ENCODE measurements around the gene NFE2L3.

DNA sequence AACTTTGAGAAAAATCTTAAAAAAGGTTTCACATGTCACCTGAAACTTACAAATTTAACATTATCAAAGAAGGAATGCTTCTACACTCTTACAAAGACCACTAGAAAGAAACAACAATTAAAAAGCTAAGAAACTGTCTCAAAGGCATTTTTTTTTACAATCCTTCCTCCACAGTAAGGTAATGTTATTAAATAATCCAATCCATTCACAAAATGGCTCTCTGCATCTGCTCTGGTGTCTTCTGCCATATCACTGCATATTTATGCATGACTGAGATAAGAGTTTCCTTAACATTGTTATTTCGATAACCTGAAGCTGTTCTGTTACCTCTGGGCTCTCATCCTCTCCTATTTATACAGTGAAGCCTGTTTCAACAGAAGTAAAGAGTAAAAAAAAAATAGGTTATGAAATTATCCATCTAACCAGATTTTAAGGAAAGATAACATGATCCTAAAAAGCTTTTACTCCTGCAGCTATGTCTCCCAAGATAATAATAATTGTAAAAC lies 40.0 kb downstream of the NFE2L3 start:
- TF ChIP-seq, protein P1, sequence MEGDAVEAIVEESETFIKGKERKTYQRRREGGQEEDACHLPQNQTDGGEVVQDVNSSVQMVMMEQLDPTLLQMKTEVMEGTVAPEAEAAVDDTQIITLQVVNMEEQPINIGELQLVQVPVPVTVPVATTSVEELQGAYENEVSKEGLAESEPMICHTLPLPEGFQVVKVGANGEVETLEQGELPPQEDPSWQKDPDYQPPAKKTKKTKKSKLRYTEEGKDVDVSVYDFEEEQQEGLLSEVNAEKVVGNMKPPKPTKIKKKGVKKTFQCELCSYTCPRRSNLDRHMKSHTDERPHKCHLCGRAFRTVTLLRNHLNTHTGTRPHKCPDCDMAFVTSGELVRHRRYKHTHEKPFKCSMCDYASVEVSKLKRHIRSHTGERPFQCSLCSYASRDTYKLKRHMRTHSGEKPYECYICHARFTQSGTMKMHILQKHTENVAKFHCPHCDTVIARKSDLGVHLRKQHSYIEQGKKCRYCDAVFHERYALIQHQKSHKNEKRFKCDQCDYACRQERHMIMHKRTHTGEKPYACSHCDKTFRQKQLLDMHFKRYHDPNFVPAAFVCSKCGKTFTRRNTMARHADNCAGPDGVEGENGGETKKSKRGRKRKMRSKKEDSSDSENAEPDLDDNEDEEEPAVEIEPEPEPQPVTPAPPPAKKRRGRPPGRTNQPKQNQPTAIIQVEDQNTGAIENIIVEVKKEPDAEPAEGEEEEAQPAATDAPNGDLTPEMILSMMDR (IDR thresholded peaks at IDR 0.05) = no peak
- TF ChIP-seq POLR2A (IDR thresholded peaks at IDR 0.05) = no peak
- TF ChIP-seq POLR2AphosphoS5 (IDR thresholded peaks at IDR 0.05; ENCODE audit: insufficient read depth in 1 of 2, low read depth in 1 of 2) = no peak
